Measurements from ENCODE around the gene NTN1.

DNA sequence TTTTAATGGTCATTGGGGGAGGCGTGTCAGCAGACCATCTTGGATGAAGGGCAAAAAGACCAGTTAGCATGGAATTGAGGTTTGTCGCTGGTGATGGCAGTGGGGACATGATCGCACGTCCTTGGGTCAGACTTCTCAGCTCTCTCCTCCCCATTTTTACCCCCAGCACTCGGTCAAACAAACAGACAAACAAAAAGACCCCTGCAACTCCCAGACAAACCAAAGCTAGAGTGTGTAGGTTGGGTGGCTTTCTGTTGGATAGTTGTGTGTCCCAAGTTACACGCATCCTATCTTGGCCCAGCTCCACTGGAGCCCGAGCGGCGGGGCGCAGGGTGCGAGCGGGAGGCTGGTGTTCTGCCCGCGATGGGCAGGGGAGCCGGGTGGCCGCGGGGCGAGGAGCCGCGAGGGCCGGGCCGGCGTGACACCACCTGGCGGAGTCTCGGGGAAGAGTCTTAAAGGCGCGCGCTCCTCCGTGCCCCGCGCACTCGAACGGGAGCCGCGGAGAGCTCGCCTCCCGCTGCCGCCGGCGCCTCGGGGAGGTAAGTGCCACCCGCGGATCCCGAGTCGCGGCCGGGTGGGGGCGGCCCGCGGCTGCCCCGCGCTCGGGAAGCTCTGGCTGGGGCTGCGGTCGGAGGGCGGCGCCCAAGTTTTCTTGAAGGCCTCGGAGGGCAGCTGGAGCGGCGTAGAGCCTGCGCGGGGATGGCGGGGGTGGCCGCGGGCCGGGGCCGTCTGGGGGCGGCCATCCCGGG is 18.5 kb upstream of the NTN1 start:
- TF ChIP-seq, protein P1, sequence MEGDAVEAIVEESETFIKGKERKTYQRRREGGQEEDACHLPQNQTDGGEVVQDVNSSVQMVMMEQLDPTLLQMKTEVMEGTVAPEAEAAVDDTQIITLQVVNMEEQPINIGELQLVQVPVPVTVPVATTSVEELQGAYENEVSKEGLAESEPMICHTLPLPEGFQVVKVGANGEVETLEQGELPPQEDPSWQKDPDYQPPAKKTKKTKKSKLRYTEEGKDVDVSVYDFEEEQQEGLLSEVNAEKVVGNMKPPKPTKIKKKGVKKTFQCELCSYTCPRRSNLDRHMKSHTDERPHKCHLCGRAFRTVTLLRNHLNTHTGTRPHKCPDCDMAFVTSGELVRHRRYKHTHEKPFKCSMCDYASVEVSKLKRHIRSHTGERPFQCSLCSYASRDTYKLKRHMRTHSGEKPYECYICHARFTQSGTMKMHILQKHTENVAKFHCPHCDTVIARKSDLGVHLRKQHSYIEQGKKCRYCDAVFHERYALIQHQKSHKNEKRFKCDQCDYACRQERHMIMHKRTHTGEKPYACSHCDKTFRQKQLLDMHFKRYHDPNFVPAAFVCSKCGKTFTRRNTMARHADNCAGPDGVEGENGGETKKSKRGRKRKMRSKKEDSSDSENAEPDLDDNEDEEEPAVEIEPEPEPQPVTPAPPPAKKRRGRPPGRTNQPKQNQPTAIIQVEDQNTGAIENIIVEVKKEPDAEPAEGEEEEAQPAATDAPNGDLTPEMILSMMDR (conservative IDR thresholded peaks at IDR 0.05) = peak; percentile 38; the same call in 1 of the 2 replicates
- TF ChIP-seq EZH2 (IDR thresholded peaks at IDR 0.05; ENCODE audit: low read depth) = no peak

Data from PC-9 (cell line).